Fibroblast of mammary gland (primary cell): ENCODE measurements around the gene GRK5.

Experiments used
- DNase-seq: peaks from one replicate; pipeline ENCODE4 v3.0.0-alpha.2; 2010; ENCODE audit warnings: low read depth
- H3K4me3 ChIP-seq: 2 replicates; pipeline ENCODE4 v1.5.1; 2011; ENCODE audit warnings: low read depth, mild to moderate bottlenecking, low read length, moderate library complexity; ENCODE audit not compliant: control insufficient read depth
- TF ChIP-seq, protein P1 (sequence below): conservative IDR thresholded peaks from 2 replicates; pipeline ENCODE4 v1.5.1; 2011; ENCODE audit warnings: low read depth, low read length, inconsistent platforms; ENCODE audit not compliant: control insufficient read depth, insufficient read depth

GRK5 gene

GRCh38 chr10:119407254-119407777, 199.9 kb downstream of the GRK5 start:
- TF ChIP-seq, protein P1, sequence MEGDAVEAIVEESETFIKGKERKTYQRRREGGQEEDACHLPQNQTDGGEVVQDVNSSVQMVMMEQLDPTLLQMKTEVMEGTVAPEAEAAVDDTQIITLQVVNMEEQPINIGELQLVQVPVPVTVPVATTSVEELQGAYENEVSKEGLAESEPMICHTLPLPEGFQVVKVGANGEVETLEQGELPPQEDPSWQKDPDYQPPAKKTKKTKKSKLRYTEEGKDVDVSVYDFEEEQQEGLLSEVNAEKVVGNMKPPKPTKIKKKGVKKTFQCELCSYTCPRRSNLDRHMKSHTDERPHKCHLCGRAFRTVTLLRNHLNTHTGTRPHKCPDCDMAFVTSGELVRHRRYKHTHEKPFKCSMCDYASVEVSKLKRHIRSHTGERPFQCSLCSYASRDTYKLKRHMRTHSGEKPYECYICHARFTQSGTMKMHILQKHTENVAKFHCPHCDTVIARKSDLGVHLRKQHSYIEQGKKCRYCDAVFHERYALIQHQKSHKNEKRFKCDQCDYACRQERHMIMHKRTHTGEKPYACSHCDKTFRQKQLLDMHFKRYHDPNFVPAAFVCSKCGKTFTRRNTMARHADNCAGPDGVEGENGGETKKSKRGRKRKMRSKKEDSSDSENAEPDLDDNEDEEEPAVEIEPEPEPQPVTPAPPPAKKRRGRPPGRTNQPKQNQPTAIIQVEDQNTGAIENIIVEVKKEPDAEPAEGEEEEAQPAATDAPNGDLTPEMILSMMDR = no peak
- no peak overlapping the region for H3K4me3 ChIP-seq
- DNase-seq = no peak

DNA sequence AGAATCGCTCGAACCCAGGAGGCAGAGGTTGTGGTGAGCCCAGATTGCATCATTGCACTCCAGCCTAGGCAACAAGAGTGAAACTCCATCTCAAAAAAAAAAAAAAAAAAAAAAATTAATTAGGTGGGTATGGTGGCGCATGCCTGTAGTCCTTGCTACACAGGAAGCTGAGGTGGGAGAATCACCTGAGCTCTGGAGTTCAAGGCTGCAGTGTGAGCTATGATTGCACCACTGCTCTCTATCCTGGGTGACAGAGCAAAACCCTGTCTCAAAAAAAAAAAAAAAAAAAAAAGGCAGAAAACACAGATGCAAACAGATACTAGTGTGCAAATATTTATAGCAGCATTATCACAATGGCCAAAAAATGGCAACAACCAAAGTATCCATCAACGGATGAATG, 200.7 kb downstream of the GRK5 start:
- TF ChIP-seq, protein P1 = no peak
- DNase-seq = no peak
- no peak overlapping the region for H3K4me3 ChIP-seq

DNA sequence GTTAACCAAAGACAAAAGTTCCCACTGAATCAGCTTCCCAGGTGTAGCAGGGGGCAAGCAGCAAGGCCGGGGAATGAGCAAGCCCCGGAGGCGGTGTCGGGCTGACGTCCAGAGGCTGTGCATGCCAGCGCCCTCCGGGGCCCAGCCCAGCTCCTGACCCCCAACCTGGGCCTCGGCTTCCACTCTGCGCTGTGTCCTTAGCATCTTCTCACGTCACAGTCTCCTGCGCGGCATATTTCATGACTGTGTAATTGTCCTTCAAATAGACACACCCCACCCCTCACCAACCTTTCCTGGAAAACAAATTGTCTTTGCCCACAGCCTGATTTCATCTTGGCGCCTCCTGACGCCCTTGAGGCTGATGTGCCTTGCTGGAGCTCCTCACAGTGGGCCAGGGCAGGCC, 201.6 kb downstream of the GRK5 start:
- H3K4me3 ChIP-seq = no peak overlapping the region
- no peak for DNase-seq
- TF ChIP-seq, protein P1 = no peak

GRCh38 chr10:119409385-119409784, 202.0 kb downstream of the GRK5 start:
- no peak for DNase-seq
- TF ChIP-seq, protein P1 = no peak
- no peak overlapping the region for H3K4me3 ChIP-seq

DNA sequence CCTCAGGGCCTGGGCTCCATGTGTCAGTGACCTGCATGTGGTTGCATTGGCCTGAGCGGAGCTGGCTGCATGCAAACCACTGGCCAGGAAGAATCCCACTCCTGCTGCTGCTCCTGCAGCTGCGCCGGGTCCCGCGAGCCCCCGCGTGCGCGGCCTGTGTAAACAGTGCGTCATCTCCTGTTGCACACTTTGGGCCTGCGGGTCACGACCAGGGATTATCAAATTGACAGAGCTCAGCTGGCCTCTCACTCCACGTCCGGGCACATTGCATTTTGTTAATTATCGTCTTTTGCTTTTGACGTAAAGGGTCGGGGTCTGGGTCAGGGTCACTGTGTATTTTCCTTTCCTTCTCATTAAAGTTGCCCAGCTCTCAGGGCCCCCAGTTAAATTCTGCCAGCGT, 202.5 kb downstream of the GRK5 start:
- no peak overlapping the region for H3K4me3 ChIP-seq
- TF ChIP-seq, protein P1 = no peak
- DNase-seq = no peak

- TF ChIP-seq, protein P1 = no peak
Observed at GRCh38 chr10:119410361-119411116, 203.2 kb downstream of the GRK5 start.

More at GRCh38 chr10:119410361-119411116, 203.2 kb downstream of the GRK5 start:
- no peak for DNase-seq
- H3K4me3 ChIP-seq = no peak overlapping the region
